Calu3 (cell line): ENCODE measurements around the gene SEPTIN5. TPM values are rescaled to one million over a fixed set of nuclear protein-coding genes. Genes with fewer than 3 reads are reported as not detected.

Experiments
- BruUV-seq: library from RNA; stranded (reverse); fragments of 400-500 nt; replicated peaks from 2 replicates; lab custom pipeline; 2021; lab: Mats Ljungman, UMichigan
- CTCF ChIA-PET: fragments of 300-600 bp; sonication (Branson Sonifier 250); formaldehyde crosslinking; loops from one replicate; lab custom pipeline; 2022; ENCODE audit warnings: antibody characterized with exemption; lab: Charles Lee
- DNase-seq: peaks from one replicate; pipeline ENCODE4 v3.0.0; 2022
- H3K27ac Mint-ChIP-seq: one replicate; pipeline ENCODE4 v1.8.0; 2022; ENCODE audit warnings: mixed read lengths; ENCODE audit not compliant: unreplicated experiment
- H3K27me3 Mint-ChIP-seq: one replicate; pipeline ENCODE4 v1.8.0; 2022; ENCODE audit warnings: mixed read lengths; ENCODE audit not compliant: unreplicated experiment
- H3K36me3 Mint-ChIP-seq: one replicate; pipeline ENCODE4 v1.8.0; 2022; ENCODE audit warnings: mild to moderate bottlenecking, moderate library complexity, mixed read lengths; ENCODE audit not compliant: insufficient read depth, unreplicated experiment
- H3K4me1 Mint-ChIP-seq: one replicate; pipeline ENCODE4 v1.8.0; 2022; ENCODE audit warnings: mild to moderate bottlenecking, low read depth, mixed read lengths; ENCODE audit not compliant: unreplicated experiment
- H3K4me3 Mint-ChIP-seq: one replicate; pipeline ENCODE4 v1.8.0; 2022; ENCODE audit warnings: mild to moderate bottlenecking, low read depth, moderate library complexity, mixed read lengths; ENCODE audit not compliant: unreplicated experiment
- H3K9me3 Mint-ChIP-seq: one replicate; pipeline ENCODE4 v1.8.0; 2022; ENCODE audit warnings: low read depth, mixed read lengths; ENCODE audit not compliant: unreplicated experiment
- intact Hi-C: fragments of 100-400 bp; cut with micrococcal nuclease; formaldehyde crosslinking; loops from one replicate; pipeline ENCODE4 v1.10.0; 2022; ENCODE audit not compliant: unreplicated experiment
- total RNA-seq: library from RNA; stranded (reverse); gene quantifications from 2 replicates; pipeline ENCODE4 v1.2.3, GENCODE V29; 2022
- TF ChIP-seq, protein P1 (sequence below): fragments of 200-600 bp; IDR thresholded peaks from one replicate; pipeline ENCODE4 v1.8.0; 2022; ENCODE audit warnings: antibody characterized with exemption; ENCODE audit not compliant: unreplicated experiment

SEPTIN5 gene
- total RNA-seq, 1 experiment from 2014 or later: 3.3 TPM

- Mint-ChIP-seq H3K4me1 (peaks cover 8% of the 10 kb centered on the region), H3K27ac (no peak overlapping the region), H3K36me3 (no peaks in the 10 kb centered on the region), H3K9me3 (no peaks in the 10 kb centered on the region), H3K27me3 (peaks cover 39% of the 10 kb centered on the region), H3K4me3 (no peak overlapping the region)
- no peak for DNase-seq
- intact Hi-C loops: no loop called here
- CTCF ChIA-PET: interaction anchor here (1.6 kb wide), 2 partner anchors 11 to 230 kb away, joined by 7 to 10 read pairs; no protein-coding TSS in a partner anchor
- TF ChIP-seq, protein P1, sequence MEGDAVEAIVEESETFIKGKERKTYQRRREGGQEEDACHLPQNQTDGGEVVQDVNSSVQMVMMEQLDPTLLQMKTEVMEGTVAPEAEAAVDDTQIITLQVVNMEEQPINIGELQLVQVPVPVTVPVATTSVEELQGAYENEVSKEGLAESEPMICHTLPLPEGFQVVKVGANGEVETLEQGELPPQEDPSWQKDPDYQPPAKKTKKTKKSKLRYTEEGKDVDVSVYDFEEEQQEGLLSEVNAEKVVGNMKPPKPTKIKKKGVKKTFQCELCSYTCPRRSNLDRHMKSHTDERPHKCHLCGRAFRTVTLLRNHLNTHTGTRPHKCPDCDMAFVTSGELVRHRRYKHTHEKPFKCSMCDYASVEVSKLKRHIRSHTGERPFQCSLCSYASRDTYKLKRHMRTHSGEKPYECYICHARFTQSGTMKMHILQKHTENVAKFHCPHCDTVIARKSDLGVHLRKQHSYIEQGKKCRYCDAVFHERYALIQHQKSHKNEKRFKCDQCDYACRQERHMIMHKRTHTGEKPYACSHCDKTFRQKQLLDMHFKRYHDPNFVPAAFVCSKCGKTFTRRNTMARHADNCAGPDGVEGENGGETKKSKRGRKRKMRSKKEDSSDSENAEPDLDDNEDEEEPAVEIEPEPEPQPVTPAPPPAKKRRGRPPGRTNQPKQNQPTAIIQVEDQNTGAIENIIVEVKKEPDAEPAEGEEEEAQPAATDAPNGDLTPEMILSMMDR: no peak
- BruUV-seq: no TSS peak
Measured at GRCh38 chr22:19680287-19680881, 33.9 kb upstream of the SEPTIN5 start.

DNA sequence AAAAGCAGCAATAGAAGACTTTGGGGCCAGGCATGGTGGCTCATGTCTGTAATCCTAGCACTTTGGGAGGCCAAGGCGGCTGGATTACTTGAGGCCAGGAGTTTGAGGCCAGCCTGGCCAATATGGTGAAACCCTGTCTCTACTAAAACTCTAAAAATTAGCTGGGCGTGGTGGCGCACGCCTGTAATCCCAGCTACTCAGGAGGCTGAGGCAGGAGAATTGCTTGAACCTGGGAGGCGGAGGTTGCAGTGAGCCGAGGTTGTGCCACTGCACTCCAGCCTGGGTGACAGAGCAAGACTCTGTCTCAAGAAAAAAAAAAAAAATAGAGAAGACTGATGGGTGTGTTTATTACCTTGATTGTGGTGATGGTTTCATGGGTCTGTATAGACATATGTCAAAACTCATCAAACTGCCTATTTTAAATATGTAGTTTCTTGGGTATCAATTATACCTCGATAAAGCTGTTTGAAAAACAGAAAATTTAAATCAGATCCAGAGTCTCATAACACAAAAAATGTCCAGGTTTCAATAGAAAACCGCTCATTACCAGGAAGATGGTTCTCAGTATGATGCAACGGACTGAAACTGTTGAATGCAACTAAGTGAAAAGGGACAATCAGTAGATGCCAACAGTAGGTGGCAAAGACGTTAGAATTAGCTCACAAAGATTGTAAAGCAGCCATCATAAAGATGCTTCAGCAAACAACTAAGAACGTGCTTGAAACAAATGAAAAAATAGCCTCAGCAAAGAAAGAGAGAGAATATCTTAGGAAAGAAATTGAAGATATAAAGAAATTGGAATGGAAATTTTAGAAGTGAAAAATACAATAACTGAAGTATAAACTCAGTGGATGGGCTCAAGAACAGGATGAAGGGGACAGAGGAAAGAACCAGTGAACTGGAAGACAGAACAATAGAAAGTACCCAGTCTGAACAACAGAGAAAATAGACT lies 33.1 kb upstream of the SEPTIN5 start:
- Mint-ChIP-seq H3K27ac (no peak overlapping the region), H3K9me3 (no peaks in the 10 kb centered on the region)
- CTCF ChIA-PET: interaction anchor here (0.7 to 1.6 kb wide), 2 partner anchors 11 to 90 kb away, joined by 3 to 7 read pairs; no protein-coding TSS in a partner anchor

DNA sequence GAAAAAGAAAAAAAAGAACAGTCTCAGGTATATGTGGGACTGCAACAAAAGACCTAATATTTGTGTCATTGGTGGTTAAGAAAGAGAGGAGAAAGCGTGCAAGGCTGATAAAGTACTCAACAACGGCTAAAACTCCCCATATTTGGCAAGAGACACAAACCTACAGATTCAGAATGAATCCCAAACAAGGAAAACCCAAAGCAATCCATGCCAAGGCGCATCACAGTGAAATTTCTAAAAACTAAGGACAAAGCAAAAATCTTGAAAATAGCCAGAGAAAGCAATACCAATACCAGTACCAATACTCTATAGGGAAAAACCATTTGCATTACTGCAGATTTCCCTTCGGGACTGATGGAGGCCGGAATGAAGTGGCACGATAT lies 32.4 kb upstream of the SEPTIN5 start:
- Mint-ChIP-seq H3K27ac (no peak overlapping the region), H3K9me3 (no peaks in the 10 kb centered on the region), H3K4me3 (no peak overlapping the region), H3K27me3 (peaks cover 29% of the 10 kb centered on the region), H3K4me1 (peaks cover 8% of the 10 kb centered on the region), H3K36me3 (no peaks in the 10 kb centered on the region)
- intact Hi-C loops: no loop called here
- TF ChIP-seq, protein P1: no peak
- BruUV-seq: no TSS peak
- no peak for DNase-seq
- CTCF ChIA-PET: no interaction called here

More for the DNA sequence above, 33.1 kb upstream of the SEPTIN5 start:
- TF ChIP-seq, protein P1: no peak
- DNase-seq: no peak
- intact Hi-C loops: no loop called here
- Mint-ChIP-seq H3K4me3 (no peak overlapping the region), H3K27me3 (peaks cover 31% of the 10 kb centered on the region), H3K36me3 (no peaks in the 10 kb centered on the region), H3K4me1 (peaks cover 8% of the 10 kb centered on the region)
- BruUV-seq: no TSS peak

DNA sequence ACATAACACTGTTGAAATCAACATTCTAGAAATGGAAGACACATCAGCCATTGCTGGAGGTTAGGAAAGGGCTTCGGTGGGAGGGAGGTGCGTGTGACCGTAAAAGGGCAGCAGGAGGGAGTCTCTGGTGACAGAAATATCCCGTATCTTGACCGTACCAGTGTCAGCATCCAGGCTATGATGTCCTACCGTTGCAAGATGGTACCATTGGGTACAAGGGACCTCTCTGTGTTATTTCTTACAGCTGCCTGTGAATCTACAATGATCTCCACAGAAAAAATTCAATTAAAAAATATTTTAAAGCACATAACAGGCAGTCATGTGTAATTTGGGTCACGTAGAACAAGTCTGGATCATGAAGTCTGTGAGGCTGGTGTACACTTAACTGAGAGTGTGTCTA lies 27.4 kb upstream of the SEPTIN5 start:
- Mint-ChIP-seq H3K27me3 (peaks cover 62% of the 10 kb centered on the region), H3K4me1 (peaks cover 32% of the 10 kb centered on the region), H3K36me3 (no peaks in the 10 kb centered on the region), H3K4me3 (no peak overlapping the region), H3K9me3 (no peaks in the 10 kb centered on the region), H3K27ac (no peak overlapping the region)
- CTCF ChIA-PET: interaction anchor here (0.7 kb wide), 1 partner anchor 847 kb away, joined by 3 read pairs; no protein-coding TSS in a partner anchor
- no peak for DNase-seq
- BruUV-seq: no TSS peak
- intact Hi-C loops: no loop called here
- TF ChIP-seq, protein P1: no peak
